HG02943 (cell line): ENCODE data around the gene PDE1A.
A peak's percentile ranks its signal among the peaks of the same experiment; 100 is the strongest.

ENCODE experiments used
- ATAC-seq: cut with Tn5 transposase; IDR thresholded peaks from one replicate; pipeline ENCODE4 v1.9.1; 2021; ENCODE audit warnings: mild to moderate bottlenecking, low read depth, moderate library complexity; ENCODE audit not compliant: unreplicated experiment

The PDE1A gene

DNA sequence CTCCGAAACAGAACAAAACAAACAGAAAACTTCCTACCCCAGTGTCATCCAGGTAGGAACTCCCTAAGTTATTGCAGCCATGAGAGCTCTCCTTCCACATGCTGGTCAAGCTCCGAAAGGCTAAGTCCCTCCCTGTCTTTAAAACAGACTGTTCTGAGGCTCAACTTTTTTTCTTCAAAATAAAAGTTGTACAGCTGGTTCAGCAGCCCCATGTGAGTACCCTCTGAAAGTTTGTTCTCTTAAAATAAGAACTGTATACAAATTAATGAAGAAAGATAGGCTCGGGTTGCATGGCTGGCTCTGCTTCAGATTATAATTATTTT lies at the start of gene PDE1A:
Gene PDE1A, minus strand, starts transcription at position 119 of the 323 bp plus-strand sequence.
- ATAC-seq: no peak

DNA sequence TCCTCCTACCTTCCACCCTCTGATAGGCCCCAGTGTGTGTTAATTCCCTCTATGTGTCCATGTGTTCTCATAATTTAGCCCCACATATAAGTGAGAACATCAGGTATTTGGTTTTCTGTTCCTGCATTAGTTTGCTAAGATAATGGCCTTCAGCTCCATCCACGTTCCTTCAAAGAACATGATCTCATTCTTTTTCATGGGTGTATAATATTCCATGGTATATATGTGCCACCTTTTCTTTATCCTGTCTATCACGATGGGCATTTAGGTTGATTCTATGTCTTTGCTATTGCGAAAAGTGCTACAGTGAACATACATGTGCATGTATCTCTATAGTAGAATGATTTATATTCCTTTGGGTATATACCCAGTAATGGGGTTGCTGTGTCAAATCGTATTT lies 46.8 kb upstream of the PDE1A start:
- ATAC-seq: no peak

DNA sequence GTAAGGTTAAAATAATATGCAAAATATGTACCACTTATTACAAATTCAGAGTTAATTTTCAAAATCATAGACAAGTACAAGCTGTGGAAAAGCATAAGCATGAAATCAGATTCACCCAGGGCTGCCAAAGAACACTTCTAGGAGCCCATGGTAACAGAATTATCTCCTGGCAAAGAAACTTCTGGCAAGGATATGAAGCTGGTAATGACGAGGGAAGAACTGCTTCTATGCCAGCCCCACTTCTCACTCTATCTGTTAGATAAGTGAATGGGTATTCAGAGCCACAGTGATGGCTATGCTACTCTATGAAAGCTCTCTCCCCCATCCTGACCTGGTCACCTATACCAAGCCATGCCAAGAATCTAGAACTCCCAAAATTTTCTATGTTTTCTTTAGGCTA lies 36.9 kb upstream of the PDE1A start:
- no peak for ATAC-seq

- ATAC-seq: no peak
Measured at GRCh38 chr2:182456784-182457183, 29.9 kb upstream of the PDE1A start.

GRCh38 chr2:182452456-182452990 lies 25.7 kb upstream of the PDE1A start:
- ATAC-seq: no peak

GRCh38 chr2:182448371-182448770 lies 21.5 kb upstream of the PDE1A start:
- ATAC-seq: no peak

DNA sequence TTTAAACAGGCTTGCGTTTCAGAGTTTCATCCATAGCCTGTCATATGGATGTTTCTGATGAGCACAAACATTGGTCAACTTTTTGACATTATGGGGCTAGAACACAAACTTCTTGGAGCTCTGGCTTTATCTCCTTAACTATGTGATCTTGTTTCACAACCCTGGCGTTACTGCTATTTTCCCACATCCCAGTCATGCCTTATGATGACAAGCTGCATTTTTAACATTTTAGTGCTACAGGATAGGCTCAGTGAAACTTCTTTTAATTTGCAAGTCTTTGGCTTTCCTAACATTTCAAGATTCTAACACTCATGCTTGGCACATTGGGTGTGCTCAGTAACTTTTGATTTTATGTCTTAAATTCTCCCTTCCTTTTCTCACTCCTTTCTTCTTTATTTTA lies 21.0 kb upstream of the PDE1A start:
- no peak for ATAC-seq

GRCh38 chr2:182447163-182447562 lies 20.3 kb upstream of the PDE1A start:
- no peak for ATAC-seq

DNA sequence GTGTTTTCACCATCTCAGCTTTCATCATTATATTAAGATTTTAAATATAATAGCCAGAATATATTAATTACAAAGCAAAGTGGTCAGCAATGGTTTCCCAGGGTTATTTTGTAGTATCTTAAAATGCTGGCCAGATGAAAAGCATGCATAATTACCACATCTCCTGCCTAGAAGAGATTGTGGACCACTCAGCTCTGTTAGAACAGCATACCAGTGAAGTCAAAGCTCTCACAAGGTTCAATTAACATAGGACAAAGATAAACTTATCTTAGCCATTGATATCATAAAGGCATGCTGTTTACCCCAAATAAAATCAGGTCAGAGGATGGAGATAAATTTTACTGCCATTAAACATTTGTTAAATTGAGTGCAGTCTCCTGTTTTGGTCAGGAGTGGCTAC lies 19.3 kb upstream of the PDE1A start:
- ATAC-seq: no peak

GRCh38 chr2:182445391-182445965 lies 18.6 kb upstream of the PDE1A start:
- ATAC-seq: no peak

DNA sequence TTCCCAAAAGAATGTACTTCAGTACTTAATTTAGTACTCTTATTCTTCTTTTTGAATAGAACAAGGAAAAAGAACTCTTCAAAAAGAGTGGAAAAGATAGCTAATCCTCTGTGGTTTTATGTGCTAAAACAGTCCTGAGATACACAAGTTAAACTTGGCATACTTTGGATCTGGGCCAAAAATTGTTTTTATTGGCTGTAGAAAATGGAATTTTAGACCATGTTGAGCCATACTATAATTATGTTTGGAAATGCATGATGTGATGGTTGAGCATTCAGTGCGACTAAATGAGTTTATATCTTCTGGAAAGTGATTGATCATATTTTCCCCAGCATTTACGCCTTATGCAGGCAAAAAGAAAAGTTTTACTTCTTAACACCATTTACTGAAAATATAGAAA lies 18.0 kb upstream of the PDE1A start:
- no peak for ATAC-seq

DNA sequence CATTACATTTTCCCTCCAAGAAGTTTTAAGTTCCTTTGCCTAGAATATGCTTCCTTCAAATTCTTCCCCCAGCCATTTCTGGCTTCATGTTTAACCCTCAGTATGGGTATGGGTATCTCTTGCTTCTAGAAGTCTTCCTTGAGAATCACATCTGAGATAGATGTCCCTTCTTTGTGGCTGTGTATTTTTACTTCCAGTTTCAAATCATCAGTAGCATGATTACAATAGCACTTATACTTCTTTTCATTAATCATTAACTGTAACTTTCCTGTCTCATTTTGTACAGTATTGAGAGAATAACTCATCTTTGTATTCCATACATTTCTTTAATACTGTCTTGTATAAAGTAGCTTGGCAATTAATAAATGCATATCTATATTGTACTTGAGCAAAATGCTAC lies 17.3 kb upstream of the PDE1A start:
- ATAC-seq: peak; percentile 53

DNA sequence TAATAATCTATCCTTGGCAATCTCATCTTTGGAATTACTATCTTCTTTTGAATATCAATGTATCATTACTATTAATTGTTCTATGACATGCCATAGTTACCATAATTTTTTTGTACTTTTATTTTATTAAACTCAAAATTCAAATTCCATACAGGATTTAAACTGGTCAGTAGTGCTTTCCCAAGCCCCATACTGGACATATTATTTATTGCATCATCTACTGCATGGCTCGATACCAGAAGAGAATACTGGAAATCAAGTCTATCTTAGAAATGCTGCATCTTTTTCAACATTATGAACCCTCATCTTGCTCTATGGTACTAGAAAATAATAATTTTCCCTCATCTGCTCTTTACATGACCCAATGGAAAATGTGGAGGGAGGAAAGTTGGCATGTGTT lies 9.4 kb upstream of the PDE1A start:
- ATAC-seq: no peak

GRCh38 chr2:182435754-182436153 lies 8.9 kb upstream of the PDE1A start:
- no peak for ATAC-seq

- no peak for ATAC-seq
Measured at GRCh38 chr2:182432051-182432450, 5.2 kb upstream of the PDE1A start.

GRCh38 chr2:182428476-182428875 lies 1.6 kb upstream of the PDE1A start:
- ATAC-seq: no peak

- no peak for ATAC-seq
Measured at GRCh38 chr2:182426082-182426917, 536 bp downstream of the PDE1A start.

DNA sequence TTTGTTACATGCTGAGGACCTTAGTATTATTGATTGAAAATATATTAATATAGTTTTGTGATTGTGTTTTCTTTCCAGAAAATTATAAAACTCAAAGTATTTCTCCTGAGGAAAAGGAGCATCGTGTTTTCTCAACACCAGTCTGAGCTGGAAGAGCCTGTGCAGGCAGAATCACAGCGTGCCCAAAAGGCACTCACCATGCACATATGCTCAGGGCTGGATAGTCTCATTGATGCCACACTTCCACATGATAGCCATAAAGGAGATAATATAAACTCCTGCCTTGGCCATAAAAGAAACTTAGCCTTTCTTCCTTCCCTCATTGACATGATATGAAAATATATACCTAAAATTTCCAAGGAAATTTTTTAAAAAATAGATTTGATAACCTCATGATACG lies 4.0 kb downstream of the PDE1A start:
- ATAC-seq: no peak

DNA sequence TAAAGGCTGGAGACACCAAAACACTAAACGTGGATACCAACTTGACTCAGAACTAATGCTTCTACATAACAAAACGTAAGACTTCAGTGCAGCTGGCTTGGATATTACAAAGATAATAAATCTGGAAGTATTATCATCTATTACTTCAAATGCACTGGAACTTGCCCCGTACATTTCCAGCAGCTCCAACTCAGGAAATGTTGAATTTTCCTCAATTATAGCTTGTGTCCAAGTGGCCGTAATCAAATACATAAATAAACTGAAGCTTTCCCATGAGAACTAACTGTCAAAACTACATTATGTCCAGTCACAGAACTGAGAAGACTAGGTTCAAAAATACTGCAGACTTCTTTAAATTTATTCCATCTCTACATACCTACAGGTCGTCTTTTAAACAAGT lies 6.2 kb downstream of the PDE1A start:
- no peak for ATAC-seq

- no peak for ATAC-seq
Measured at GRCh38 chr2:182416861-182417260, 10.0 kb downstream of the PDE1A start.

- no peak for ATAC-seq
Measured at GRCh38 chr2:182416191-182416590, 10.6 kb downstream of the PDE1A start.

DNA sequence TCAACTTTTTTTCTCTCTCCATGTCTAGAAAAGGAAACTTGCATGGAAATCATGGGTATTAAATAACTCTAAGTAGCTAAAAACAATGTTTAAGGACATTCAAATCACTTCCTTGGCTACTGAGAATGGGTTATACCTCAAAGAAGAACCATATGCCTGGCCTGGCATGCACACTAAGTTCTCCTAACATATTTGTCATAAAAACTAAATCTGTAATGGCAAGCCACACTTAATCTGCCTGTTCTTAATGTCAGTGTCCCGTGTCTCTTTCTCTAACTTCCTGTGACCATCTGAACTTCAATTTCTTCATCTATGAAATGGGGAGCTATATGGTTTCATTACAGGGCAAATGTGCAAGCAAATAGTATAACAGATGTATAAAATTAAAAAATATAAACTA lies 11.1 kb downstream of the PDE1A start:
- ATAC-seq: no peak
